Endometrium (tissue), 2 donors: ENCODE data around the gene MASTL.
"Not testable (repeated sequence)": the region's sequence is repeated elsewhere in the genome, so short reads cannot be mapped to it uniquely, and the experiment has no call there.

Source experiments
- FAIRE-seq: peaks from 2 replicates; lab custom pipeline; 2012; peaks lifted over from hg19 to GRCh38; lab: Jason Lieb, UNC
- donor health status: control.
- donor health status: control.

MASTL gene

DNA sequence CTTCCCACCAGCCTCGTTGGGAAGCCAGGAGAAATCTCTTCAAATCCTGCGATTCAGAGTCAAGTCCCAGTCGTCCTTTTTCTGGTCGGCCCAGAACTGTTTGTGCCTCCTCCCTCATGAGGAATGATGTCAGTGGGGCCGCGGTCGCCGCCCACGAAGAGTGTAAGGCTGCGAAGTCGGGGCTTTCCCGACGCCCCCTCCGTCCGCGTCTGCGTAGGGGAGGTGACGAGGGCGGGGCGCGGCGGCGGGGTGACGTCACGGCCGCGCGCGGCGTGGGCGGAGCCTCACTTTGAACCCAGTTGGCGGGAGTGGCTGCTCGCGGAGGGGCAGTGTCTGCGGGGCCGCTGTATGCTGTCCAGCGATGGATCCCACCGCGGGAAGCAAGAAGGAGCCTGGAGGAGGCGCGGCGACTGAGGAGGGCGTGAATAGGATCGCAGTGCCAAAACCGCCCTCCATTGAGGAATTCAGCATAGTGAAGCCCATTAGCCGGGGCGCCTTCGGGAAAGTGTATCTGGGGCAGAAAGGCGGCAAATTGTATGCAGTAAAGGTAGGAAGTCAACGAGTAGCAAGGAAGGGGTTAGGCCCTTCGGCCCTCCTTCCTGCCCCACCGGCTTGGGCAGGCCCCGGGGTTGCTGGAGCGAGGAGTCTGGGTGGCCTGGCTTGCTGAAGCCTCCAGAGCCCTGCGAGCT, at the start of gene MASTL:
MASTL (plus strand) TSS at position 287 of the 689 bp plus-strand sequence; CDS start at position 362, 75 bp downstream.
- no peak for FAIRE-seq

DNA sequence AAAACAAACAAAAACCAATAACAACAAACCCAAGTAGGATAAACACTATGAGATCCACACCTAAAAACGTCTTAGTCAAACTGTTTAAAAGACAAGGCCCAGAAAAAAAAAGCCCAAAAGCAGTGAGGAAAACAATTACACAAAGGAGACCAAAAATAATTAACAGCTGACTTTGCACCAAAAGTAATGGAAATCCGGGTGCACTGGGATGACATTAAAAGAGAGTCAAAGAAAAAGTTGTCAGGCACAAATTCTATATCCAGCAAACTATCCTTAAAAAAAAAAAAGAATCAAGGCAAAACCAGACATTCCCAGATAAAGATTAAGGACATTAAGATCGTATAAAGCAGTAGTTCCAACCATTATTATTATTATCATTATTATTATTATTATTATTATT, 47.0 kb upstream of the MASTL start:
- no peak for FAIRE-seq

DNA sequence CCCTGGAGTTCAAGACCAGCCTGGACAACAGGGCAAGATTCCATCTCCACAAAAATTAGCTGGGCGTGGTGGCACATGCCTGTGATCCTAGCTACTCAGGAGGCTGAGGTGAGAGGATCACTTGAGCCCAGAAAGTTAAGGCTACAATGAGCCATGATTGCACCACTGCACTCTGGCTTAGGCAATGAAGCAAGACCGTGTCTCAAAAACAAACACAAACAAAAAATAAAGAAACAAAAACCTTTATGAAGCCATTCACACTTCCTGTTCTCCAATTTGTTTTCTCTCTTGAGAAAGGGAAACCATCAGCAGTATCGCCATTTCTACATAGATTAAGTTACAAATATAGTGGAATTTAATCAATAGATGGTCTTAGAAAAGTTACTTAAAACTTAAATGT, 20.8 kb upstream of the MASTL start:
- no peak for FAIRE-seq

- FAIRE-seq = no peak
Observed at GRCh38 chr10:27138277-27138676, 16.9 kb upstream of the MASTL start.

GRCh38 chr10:27143686-27144085, 11.5 kb upstream of the MASTL start:
- no peak for FAIRE-seq

DNA sequence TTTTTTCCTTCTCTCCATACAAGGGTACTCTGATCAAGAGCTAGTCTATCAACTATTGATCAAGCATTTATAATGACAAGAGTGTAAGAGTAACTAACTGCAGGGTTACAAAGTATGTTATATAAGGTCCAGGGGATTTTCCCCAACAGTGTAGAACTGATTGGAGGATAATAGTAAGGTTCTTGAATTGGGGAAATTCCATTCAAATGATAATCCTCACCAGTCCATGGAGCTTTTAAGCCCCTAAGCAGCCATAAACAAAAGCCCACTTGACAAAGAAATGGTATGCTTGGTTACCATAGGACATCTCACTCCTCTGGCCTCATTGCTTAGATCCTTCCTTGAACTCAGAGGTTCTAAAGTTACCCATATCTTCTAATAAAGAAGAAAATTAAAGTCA, 9.2 kb upstream of the MASTL start:
- FAIRE-seq = no peak

DNA sequence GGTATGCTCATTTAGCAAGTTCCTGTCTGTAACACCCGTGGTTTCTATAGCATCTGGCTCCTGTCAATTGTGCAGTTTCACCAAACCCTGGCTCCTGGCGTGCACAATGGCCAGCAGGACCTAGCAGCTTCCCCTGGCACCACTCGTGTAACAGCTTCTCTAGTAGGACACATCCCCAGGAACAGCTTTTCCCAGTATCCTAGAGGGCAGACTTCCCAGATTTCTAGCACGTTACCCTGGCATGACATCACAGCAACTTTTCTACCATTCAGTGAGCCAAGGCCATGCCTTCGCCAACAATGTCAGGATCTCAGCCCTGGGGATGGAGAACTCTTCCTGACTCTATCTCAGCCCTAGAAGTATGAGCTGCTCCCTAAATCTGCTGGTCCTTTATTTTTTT, 7.5 kb upstream of the MASTL start:
- FAIRE-seq = no peak

DNA sequence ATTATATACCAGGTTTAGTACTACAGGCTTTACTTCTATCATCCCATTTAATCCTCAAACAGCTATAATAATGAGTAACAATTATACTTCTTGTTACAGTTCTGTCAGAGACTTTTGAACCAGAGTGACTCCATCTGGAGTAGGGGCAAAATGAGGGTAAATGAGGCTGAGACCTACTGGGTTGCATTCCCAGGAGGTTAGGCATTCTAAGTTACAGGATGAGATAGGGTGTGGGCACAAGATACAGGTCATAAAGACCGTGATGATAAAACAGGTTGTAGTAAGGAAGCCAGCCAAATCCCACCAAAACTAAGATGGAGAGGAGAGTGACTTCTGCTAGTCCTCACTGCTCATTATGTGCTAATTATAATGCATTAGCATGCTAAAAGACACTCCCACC, 4.9 kb upstream of the MASTL start:
- no peak for FAIRE-seq

DNA sequence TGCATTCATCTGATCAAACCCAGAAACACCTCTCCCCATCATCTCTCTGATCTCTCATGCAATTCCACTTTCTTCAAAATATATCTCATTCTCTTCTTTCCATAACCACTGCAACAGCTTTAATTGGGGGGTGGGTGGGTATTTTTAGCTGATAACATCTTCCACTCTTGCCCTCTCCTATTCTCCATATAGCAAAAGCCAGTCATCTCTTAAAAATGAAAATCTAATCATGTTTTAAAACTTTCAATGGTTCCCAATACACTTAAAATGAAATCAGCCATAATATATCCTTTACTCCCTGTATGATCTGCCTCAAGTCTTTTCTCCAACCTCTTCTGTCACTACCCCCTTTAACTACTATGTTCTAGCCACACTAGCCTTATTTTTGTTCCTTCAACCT, 2.5 kb upstream of the MASTL start:
- FAIRE-seq = no peak

GRCh38 chr10:27153329-27153728, 1.8 kb upstream of the MASTL start:
- no peak for FAIRE-seq

DNA sequence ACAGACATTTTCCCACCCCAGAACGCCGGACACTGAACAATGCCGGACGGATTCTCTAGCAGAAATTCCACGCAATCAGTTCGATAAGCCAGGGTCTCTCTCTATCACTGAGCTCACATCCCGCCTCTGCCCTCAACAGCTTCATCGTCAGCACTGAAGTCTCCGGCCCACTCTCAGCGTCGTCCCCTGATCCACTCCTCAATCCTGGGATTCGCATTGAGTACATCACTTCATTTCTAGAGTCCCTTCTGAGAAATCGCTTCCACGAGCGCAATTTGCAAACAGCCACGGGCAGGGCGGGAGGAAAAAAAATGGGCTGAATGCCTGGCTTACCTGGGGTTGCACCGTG, 1.3 kb upstream of the MASTL start:
- no peak for FAIRE-seq

- FAIRE-seq = not testable (repeated sequence)
Observed at GRCh38 chr10:27156566-27156965, 1.4 kb downstream of the MASTL start.

- no peak for FAIRE-seq
Observed at GRCh38 chr10:27157150-27157549, 2.0 kb downstream of the MASTL start.

DNA sequence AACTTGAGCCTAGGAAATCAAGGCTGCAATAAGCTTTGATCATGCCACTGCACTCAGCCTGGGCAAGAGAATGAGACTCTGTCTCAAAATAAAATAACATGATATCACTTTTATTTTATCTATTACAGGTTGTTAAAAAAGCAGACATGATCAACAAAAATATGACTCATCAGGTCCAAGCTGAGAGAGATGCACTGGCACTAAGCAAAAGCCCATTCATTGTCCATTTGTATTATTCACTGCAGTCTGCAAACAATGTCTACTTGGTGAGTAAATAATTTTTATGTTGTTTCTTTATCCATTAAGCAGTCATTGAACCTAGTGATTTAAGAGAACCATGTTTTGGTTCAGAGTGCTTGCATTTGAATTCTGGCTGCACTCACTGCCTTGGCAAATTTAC, 3.3 kb downstream of the MASTL start:
- no peak for FAIRE-seq

- no peak for FAIRE-seq
Observed at GRCh38 chr10:27169849-27170248, 14.7 kb downstream of the MASTL start.

DNA sequence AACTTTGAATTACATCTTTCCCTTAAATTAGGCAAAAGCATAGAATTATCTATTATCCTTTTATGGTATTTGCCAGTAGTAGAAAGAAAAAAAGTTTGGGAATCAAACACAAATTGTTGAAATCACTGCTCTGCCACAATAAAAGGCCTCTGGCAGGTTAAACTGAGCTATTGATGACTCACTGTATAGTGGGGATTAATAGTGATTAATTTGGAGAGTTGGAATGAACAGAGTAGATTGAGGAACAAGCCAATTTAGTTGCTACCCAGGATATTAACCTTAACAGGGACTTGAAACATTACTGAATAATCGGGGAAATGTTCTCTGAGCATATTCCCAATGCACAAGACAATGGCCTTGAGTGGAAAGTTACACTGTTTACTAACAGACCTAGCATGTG, 33.1 kb downstream of the MASTL start:
- FAIRE-seq = no peak

- no peak for FAIRE-seq
Observed at GRCh38 chr10:27188897-27189296, 33.7 kb downstream of the MASTL start.

- no peak for FAIRE-seq
Observed at GRCh38 chr10:27190508-27190907, 35.4 kb downstream of the MASTL start.

- FAIRE-seq = no peak
Observed at GRCh38 chr10:27192284-27192683, 37.1 kb downstream of the MASTL start.

- FAIRE-seq = no peak
Observed at GRCh38 chr10:27197980-27198620, 42.9 kb downstream of the MASTL start.

DNA sequence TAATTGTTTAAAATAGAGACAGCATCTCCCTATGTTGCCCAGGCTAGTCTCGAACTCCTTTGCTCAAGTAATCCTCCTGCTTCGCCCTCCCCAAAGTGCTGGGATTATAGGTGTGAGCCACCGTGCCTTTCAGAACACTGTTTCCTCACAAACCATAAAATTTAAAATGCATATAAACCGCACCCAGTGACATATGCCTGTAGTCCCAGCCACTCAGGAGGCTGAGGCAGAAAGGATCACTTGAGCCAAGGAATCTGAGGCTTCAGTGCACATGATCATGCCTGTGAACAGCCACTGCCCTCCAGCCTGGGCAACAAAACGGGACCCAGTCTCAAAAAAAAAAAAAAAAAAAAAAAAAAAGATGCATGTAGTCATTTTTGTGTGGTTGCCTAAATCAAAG, 48.7 kb downstream of the MASTL start:
- FAIRE-seq = no peak

- FAIRE-seq = no peak
Observed at GRCh38 chr10:27207350-27207749, 52.2 kb downstream of the MASTL start.

DNA sequence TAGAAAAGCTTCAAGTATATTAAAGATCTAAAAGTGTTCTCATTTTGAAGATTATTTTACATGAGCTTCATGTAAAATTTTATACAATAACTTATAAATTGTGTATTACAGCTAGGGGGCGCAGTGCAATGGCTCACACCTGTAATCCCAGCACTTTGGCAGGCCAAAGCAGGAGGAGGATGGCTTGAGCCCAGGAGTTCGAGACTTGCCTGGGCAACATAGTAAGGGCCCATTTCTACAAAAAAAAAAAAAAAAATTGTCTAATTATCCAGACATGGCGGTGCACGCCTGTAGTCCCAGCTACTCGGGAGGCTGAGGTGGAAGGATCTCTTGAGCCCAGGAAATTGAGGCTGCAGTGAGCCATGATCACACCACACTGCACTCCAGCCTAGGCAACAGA, 68.8 kb downstream of the MASTL start:
- no peak for FAIRE-seq

- peak; percentile 94 for FAIRE-seq
Observed at GRCh38 chr10:27225011-27225590, 69.9 kb downstream of the MASTL start.
